Measurements from ENCODE around the gene ECI1.
"Not testable (repeated sequence)": the region's sequence is repeated elsewhere in the genome, so short reads cannot be mapped to it uniquely, and the experiment has no call there.

DNA sequence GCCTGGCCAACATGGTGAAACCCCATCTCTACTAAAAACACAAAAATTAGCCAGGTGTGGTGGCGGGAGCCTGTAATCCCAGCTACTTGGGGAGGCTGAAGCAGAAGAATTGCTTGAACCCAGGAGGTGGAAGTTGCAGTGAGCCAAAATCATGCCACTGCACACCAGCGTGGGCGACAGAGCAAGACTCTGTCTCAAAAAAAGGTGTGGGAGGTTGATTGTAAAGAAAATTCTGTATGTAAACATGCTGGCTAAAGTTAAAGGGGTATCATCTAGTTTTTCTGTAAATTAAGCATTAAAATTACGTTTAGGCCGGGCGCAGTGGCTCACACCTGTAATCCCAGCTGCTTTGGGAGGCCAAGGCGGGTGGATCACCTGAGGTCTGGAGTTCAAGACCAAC lies 7.1 kb upstream of the ECI1 start:
- TF ChIP-seq CTCF, POLR2A (IDR thresholded peaks at IDR 0.05): not testable (repeated sequence)
